ENCODE measurements around the gene IFIT2. TPM values are rescaled to one million over a fixed set of nuclear protein-coding genes. Genes with fewer than 3 reads are reported as not detected.

Gene IFIT2
- total RNA-seq, 1 experiment from 2014 or later, result 0.15 TPM

- Mint-ChIP-seq H3K27ac (no peak overlapping the region), H3K27me3 (ENCODE audit: low read depth) (no peaks in the 10 kb centered on the region)
- CTCF ChIA-PET, result no interaction called here
These were observed 11.1 kb downstream of the IFIT2 start for GRCh38 chr10:89312973-89313372.

More at GRCh38 chr10:89312973-89313372, 11.1 kb downstream of the IFIT2 start:
- peaks cover 9% of the 10 kb centered on the region for H3K4me1 Mint-ChIP-seq
- TF ChIP-seq PRDM15 (CRISPR knock-in tag; IDR thresholded peaks at IDR 0.05) (no peak), IRF1 (CRISPR knock-in tag; IDR thresholded peaks at IDR 0.05) (no peak), ETV6 (CRISPR knock-in tag; IDR thresholded peaks at IDR 0.05) (no peak), ARID4B (CRISPR knock-in tag; IDR thresholded peaks at IDR 0.05; ENCODE audit: borderline replicate concordance) (no peak), HMGA2 (CRISPR knock-in tag; IDR thresholded peaks at IDR 0.05) (no peak), NR2C2 (CRISPR knock-in tag; IDR thresholded peaks at IDR 0.05) (no peak), ZNF512 (CRISPR knock-in tag; IDR thresholded peaks at IDR 0.05; ENCODE audit: borderline replicate concordance) (no peak), GABPB1 (CRISPR knock-in tag; IDR thresholded peaks at IDR 0.05) (no peak), CREM (CRISPR knock-in tag; IDR thresholded peaks at IDR 0.05) (no peak), PRRX2 (CRISPR knock-in tag; IDR thresholded peaks at IDR 0.05) (no peak), NR1H2 (CRISPR knock-in tag; IDR thresholded peaks at IDR 0.05) (no peak), NFYB (CRISPR knock-in tag; conservative IDR thresholded peaks at IDR 0.05; ENCODE audit: low read depth) (no peak), CBFB (CRISPR knock-in tag; IDR thresholded peaks at IDR 0.05; ENCODE audit: low read depth) (no peak), GTF2I (CRISPR knock-in tag; conservative IDR thresholded peaks at IDR 0.05) (no peak), ZNF121 (CRISPR knock-in tag; IDR thresholded peaks at IDR 0.05) (no peak)
- POLR2A ChIA-PET, result no interaction called here
- H3K36me3 Mint-ChIP-seq, result peaks cover 6% of the 10 kb centered on the region; the same call in 1 of the 2 replicates
- DNase-seq (ENCODE audit: low spot score) (no peak), ATAC-seq (no peak)
- peaks cover 8% of the 10 kb centered on the region for H3K9me3 Mint-ChIP-seq
- H3K4me3 Mint-ChIP-seq, result no peak overlapping the region
